ACC112 (cell line): Measurements from ENCODE around the gene R3HCC1L.
A peak's percentile ranks its signal among the peaks of the same experiment; 100 is the strongest.

Experiments
- H2AFZ ChIP-seq: fragments of 200-600 bp; sonication (generic); one replicate; pipeline ENCODE4 v1.6.0; 2017; ENCODE audit warnings: antibody characterized with exemption, low read length; ENCODE audit not compliant: unreplicated experiment
- H3K27ac ChIP-seq: fragments of 200-600 bp; sonication (generic); 2 replicates; pipeline ENCODE4 v1.5.1; 2014; ENCODE audit warnings: low read depth, mild to moderate bottlenecking, antibody characterized with exemption, low read length, moderate library complexity
- H3K27me3 ChIP-seq: fragments of 200-600 bp; sonication (generic); 2 replicates; pipeline ENCODE4 v1.6.1; 2014; ENCODE audit warnings: mild to moderate bottlenecking, antibody characterized with exemption, low read length, moderate library complexity, mixed read lengths; ENCODE audit not compliant: insufficient read depth
- H3K36me3 ChIP-seq: fragments of 200-600 bp; sonication (generic); 2 replicates; pipeline ENCODE4 v1.6.1; 2016; ENCODE audit warnings: mild to moderate bottlenecking, antibody characterized with exemption, low read length, moderate library complexity, mixed read lengths; ENCODE audit not compliant: insufficient read depth
- H3K4me1 ChIP-seq: fragments of 200-600 bp; sonication (generic); one replicate; pipeline ENCODE4 v1.6.1; 2016; ENCODE audit warnings: low read length, mixed read lengths; ENCODE audit not compliant: insufficient read depth, unreplicated experiment, control insufficient read depth
- H3K4me3 ChIP-seq: fragments of 200-600 bp; sonication (generic); 2 replicates; pipeline ENCODE4 v1.5.1; 2014; ENCODE audit warnings: mild to moderate bottlenecking, low read depth, low read length
- H3K79me2 ChIP-seq: fragments of 200-600 bp; sonication (generic); one replicate; pipeline ENCODE4 v1.6.0; 2016; ENCODE audit warnings: low read length; ENCODE audit not compliant: control insufficient read depth, unreplicated experiment, insufficient read depth

The R3HCC1L gene

GRCh38 chr10:98265403-98266378 is 131.2 kb downstream of the R3HCC1L start:
- H3K4me1 ChIP-seq = peaks cover 18% of the 10 kb centered on the region
- H3K27me3 ChIP-seq = no peaks in the 10 kb centered on the region
- H3K79me2 ChIP-seq = no peaks in the 10 kb centered on the region
- H3K36me3 ChIP-seq = no peaks in the 10 kb centered on the region
- H3K4me3 ChIP-seq = no peak overlapping the region
- no peak overlapping the region for H2AFZ ChIP-seq
- H3K27ac ChIP-seq = no peak overlapping the region

GRCh38 chr10:98266647-98267046 is 132.2 kb downstream of the R3HCC1L start:
- Histone ChIP-seq H2AFZ (no peak overlapping the region), H3K4me1 (peaks cover 18% of the 10 kb centered on the region), H3K36me3 (no peaks in the 10 kb centered on the region), H3K27me3 (no peaks in the 10 kb centered on the region), H3K4me3 (no peak overlapping the region), H3K27ac (no peak overlapping the region), H3K79me2 (no peaks in the 10 kb centered on the region)

GRCh38 chr10:98267069-98267893 is 132.8 kb downstream of the R3HCC1L start:
- no peak overlapping the region for H3K27ac ChIP-seq
- H3K27me3 ChIP-seq = no peaks in the 10 kb centered on the region
- H3K79me2 ChIP-seq = no peaks in the 10 kb centered on the region
- peaks cover 18% of the 10 kb centered on the region for H3K4me1 ChIP-seq
- no peak overlapping the region for H2AFZ ChIP-seq
- H3K4me3 ChIP-seq = peak overlapping the region; percentile 20
- no peaks in the 10 kb centered on the region for H3K36me3 ChIP-seq

GRCh38 chr10:98267894-98268693 is 133.6 kb downstream of the R3HCC1L start, which contains the start of gene LOXL4:
TSS of gene LOXL4 (minus strand) at chr10:98268194. CDS start at chr10:98263019, 5,175 bp downstream.
- Histone ChIP-seq H3K79me2 (no peaks in the 10 kb centered on the region), H3K27ac (no peak within 1 kb of the TSS), H3K4me3 (peak within 1 kb of the TSS; percentile 75), H2AFZ (no peak within 1 kb of the TSS), H3K36me3 (no peaks in the 10 kb centered on the region), H3K4me1 (peaks cover 18% of the 10 kb centered on the region), H3K27me3 (no peaks in the 10 kb centered on the region)

GRCh38 chr10:98268694-98269431 is 134.4 kb downstream of the R3HCC1L start:
- Histone ChIP-seq H3K79me2 (no peaks in the 10 kb centered on the region), H3K4me1 (peaks cover 18% of the 10 kb centered on the region), H3K36me3 (no peaks in the 10 kb centered on the region), H3K27ac (no peak overlapping the region), H2AFZ (no peak overlapping the region), H3K4me3 (peak overlapping the region; percentile 75), H3K27me3 (no peaks in the 10 kb centered on the region)

- no peaks in the 10 kb centered on the region; the same call in 1 of the 2 replicates for H3K27me3 ChIP-seq
- H3K36me3 ChIP-seq = no peaks in the 10 kb centered on the region
- no peak overlapping the region for H3K27ac ChIP-seq
- no peak overlapping the region for H2AFZ ChIP-seq
- H3K4me3 ChIP-seq = no peak overlapping the region
- peaks cover 18% of the 10 kb centered on the region for H3K4me1 ChIP-seq
- no peaks in the 10 kb centered on the region for H3K79me2 ChIP-seq
Observed at GRCh38 chr10:98269435-98269912, 135.0 kb downstream of the R3HCC1L start.

- Histone ChIP-seq H3K4me1 (peaks cover 18% of the 10 kb centered on the region), H3K27ac (no peak overlapping the region), H2AFZ (no peak overlapping the region), H3K36me3 (no peaks in the 10 kb centered on the region), H3K27me3 (peaks cover 5% of the 10 kb centered on the region; the same call in 1 of the 2 replicates), H3K79me2 (no peaks in the 10 kb centered on the region), H3K4me3 (no peak overlapping the region)
Observed at GRCh38 chr10:98270073-98270740, 135.8 kb downstream of the R3HCC1L start.

GRCh38 chr10:98270786-98271185 is 136.3 kb downstream of the R3HCC1L start:
- Histone ChIP-seq H3K36me3 (no peaks in the 10 kb centered on the region), H2AFZ (no peak overlapping the region), H3K4me3 (no peak overlapping the region), H3K27me3 (peaks cover 10% of the 10 kb centered on the region; the same call in 1 of the 2 replicates), H3K27ac (no peak overlapping the region), H3K4me1 (peaks cover 18% of the 10 kb centered on the region), H3K79me2 (no peaks in the 10 kb centered on the region)

GRCh38 chr10:98272245-98272644 is 137.8 kb downstream of the R3HCC1L start:
- H3K79me2 ChIP-seq = no peaks in the 10 kb centered on the region
- H3K4me1 ChIP-seq = peaks cover 18% of the 10 kb centered on the region
- H2AFZ ChIP-seq = no peak overlapping the region
- H3K36me3 ChIP-seq = no peaks in the 10 kb centered on the region
- H3K27me3 ChIP-seq = peaks cover 14% of the 10 kb centered on the region
- H3K4me3 ChIP-seq = no peak overlapping the region
- H3K27ac ChIP-seq = no peak overlapping the region
